Measurements from ENCODE around the gene GJB5.

DNA sequence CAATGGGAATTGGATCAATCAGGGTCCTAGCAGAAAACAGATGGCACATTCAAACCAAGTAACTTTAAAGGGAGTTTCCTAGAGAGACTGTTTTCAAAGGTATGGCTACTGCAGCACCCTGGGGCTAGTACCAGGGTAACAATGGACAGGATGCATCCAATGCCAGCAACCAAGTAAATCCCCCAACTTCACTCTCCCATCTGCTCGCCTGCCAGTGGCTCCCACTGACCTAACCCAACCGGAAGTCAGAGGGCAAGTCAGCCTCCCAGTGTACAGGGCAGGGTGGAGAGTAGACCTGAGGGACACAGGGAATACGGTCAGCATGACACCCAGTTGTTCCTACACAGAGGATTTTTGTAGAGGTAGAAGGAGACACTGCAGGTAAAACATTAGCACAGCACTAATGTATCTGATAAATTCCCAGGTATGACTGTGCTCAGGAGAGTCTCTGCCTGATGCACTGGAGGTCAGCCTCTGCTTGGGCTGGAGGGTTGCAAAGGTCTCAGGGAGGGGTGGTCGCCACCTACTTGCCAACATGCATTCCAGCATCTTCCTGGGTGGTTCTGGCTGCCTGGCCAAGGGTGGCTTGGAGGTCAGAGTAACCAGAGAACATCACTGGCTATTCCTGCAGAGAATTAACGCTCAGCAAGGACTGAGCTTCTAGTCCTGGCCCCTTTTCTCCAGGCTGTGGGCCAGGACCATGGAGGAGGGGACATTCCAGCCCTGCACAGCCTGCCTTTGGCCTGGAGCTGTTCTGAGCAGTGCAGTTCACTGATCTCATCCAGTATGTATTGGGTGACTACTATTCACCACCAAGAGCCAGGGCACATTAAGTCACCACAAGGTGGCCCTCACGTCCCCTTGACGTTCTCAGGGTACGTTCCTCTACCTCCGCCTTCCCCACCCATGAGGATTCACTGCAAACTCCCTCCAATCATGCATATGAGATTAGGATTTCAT, 32.9 kb downstream of the GJB5 start:
- TF ChIP-seq, protein P1, sequence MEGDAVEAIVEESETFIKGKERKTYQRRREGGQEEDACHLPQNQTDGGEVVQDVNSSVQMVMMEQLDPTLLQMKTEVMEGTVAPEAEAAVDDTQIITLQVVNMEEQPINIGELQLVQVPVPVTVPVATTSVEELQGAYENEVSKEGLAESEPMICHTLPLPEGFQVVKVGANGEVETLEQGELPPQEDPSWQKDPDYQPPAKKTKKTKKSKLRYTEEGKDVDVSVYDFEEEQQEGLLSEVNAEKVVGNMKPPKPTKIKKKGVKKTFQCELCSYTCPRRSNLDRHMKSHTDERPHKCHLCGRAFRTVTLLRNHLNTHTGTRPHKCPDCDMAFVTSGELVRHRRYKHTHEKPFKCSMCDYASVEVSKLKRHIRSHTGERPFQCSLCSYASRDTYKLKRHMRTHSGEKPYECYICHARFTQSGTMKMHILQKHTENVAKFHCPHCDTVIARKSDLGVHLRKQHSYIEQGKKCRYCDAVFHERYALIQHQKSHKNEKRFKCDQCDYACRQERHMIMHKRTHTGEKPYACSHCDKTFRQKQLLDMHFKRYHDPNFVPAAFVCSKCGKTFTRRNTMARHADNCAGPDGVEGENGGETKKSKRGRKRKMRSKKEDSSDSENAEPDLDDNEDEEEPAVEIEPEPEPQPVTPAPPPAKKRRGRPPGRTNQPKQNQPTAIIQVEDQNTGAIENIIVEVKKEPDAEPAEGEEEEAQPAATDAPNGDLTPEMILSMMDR (conservative IDR thresholded peaks at IDR 0.05): peak; percentile 17; the same call in 1 of the 2 replicates
- TF ChIP-seq EZH2 (IDR thresholded peaks at IDR 0.05; ENCODE audit: low read depth): no peak
